ENCODE results near the gene DPEP2NB. TPM values are rescaled to one million over a fixed set of nuclear protein-coding genes. Genes with fewer than 3 reads are reported as not detected.
"Not testable (repeated sequence)": the region's sequence is repeated elsewhere in the genome, so short reads cannot be mapped to it uniquely, and the experiment has no call there.

DPEP2NB gene
- polyA plus RNA-seq, 1 donor: not detected

DNA sequence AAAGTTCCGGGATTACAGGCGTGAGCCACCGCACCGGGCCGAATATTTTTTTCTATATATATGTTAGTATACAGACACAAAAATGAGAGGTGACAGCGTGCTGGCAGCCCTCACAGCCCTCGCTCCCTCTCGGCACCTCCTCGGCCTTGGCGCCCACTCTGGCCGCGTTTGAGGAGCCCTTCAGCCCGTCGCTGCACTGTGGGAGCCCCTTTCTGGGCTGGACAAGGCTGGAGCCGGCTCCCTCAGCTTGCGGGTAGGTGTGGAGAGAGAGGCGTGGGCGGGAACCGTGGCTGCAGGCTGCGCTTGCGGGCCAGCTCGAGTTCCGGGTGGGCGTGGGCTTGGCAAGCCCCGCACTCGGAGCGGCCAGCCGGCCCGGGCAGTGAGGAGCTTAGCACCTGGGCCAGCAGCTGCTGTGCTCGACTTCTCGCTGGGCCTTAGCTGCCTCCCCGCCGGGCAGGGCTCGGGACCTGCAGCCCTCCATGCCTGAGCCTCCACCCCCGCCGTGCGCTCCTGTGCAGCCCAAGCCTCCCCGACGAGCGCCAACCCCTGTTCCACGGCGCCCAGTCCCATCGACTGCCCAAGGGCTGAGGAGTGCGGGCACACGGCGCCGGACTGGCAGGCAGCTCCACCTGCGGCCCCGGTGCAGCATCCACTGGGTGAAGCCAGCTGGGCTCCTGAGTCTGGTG is 33.6 kb downstream of the DPEP2NB start:
- DNase-seq (ENCODE audit: low read depth): no peak

DNA sequence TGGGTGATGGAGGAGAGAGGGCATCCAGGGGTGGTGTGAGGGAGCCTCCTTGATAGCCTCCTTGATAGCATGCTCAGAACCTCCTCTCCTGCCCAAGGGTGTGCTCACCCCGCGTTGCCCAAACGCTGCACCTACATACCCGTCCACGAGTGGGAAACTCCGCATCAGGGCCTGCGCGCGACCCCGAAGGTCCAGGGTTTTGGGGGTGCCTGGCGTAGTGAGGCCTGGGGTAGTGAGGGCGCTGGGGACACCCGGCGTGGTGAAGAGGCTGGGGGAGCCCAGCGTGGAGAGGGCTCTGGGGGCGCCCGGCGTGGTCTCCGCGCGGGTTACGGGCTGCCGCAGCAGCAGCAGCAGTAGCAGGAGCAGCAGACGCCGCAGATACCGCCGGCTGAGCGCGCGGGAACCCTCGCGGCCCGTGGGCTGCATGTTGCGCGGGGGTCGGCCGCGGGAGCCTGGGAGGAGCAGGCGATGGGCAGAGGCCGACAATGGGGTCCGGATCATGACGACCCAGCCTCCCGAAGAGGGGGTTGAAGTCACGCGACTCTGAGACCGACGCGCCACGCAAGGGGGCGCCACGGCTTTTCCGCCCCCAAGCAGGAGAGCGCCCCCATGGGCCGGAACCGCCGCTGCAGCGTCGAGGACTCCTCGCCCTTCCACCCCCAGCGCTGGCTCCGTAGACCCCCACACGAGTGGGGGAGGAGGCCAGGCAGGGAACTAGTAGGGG is 35.6 kb downstream of the DPEP2NB start, which contains the start of gene DPEP3:
Gene DPEP3, minus strand, starts transcription at position 545 of the 724 bp plus-strand sequence. Its CDS starts 119 bp downstream, at position 426.
- DNase-seq (ENCODE audit: low read depth): no peak

DNA sequence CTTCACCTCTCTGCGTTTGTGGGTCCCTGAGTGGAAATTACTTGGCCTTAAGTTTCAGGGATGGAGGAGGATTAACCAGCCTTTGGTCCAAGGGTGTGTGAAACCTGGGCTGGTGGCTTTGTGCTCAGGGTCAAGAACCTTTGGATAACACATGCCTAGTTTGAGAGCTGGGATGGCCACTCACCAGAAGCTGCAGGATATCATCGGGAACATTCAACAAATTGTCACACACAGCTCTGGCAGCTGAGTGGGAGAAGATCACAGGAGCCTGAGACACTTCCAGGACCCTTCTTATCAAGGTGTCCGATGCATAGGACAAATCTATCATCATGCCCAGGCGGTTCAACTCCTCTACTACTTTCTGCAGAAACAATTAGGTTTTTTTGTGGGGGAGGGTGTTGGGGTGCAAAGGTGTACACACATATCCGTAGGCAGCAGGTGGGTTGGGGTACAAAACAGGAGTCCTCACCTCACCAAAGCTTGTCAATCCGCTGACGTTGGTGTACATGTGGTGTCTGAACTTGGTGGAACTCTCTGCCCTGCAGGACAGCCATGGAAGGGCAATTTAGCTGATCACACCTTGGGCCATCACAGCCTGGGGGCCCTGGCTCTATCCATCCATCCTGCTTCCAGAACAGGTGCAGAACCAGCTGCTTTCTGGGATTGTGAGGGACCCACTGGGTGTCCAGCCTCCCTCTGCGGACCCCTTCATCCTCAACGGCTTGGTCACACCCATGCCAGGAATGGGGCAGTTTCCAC is 38.1 kb downstream of the DPEP2NB start:
- DNase-seq (ENCODE audit: low read depth): no peak

GRCh38 chr16:67977005-67977404 is 38.7 kb downstream of the DPEP2NB start:
- no peak for DNase-seq (ENCODE audit: low read depth)

DNA sequence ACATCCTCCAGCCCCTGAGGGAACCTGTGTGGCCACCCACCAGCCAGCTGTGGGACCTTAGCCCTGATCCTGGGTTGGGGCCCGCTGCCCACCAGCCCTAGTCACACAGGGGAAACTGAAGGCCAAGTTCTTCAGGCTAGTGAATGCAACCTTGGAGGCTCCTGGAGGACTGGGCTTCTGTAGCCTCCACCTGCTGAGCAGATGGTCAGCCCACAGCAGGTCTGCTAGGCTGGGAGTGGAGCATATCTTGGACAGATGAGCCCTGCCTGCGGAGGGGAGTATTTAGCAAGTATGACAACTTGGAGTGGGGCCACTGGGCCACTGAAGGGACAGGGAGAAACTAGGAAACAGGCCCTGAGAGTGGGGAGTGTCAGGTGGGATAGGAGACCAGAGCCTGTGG is 39.5 kb downstream of the DPEP2NB start:
- DNase-seq (ENCODE audit: low read depth): no peak

DNA sequence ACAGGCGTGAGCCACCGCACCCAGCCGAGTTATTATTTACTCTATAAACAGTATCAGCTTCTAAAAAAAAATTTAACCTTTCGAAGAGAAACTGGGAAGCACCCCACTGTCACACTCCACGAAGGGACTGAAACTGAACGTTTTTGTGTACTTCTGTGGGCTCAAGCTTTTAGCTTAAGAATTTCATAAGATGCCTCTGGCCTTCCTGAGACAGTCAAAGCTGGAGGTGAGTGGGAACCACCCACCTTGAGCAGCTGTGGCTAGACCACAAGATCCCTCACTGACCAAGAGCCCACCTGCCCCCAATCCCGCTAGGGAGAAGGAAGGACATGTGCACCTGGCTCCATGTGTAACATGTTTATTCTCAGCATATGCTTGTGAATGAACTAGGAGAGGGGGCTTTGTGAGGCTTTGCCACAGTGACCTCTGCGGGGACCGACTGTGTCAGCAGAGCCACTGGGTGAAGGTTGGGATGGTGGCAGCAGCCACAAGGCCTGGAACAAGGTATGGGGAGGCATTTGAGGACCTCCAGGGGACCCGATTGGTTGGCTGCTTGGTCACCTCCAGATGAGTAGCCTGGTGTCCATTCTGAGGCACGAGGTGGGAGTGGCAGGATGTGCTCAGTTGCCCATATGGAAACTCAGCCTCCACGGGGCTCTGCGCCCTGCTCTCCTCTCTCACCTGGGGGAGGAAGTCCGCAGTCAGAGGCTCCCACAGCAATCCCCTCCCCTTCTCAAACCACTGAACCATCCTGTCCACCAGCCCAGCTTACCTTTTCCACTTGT is 40.2 kb downstream of the DPEP2NB start:
- no peak for DNase-seq (ENCODE audit: low read depth)

- DNase-seq (ENCODE audit: low read depth): not testable (repeated sequence)
Observed at GRCh38 chr16:67972285-67972684, 43.4 kb downstream of the DPEP2NB start.

GRCh38 chr16:67971111-67971510 is 44.6 kb downstream of the DPEP2NB start:
- no peak for DNase-seq (ENCODE audit: low read depth)

GRCh38 chr16:67969254-67970039 is 46.3 kb downstream of the DPEP2NB start:
- DNase-seq (ENCODE audit: low read depth): no peak

GRCh38 chr16:67968400-67969253 is 47.1 kb downstream of the DPEP2NB start, which contains the start of gene SLC12A4:
Gene SLC12A4, minus strand, starts transcription at chr16:67968637. Its CDS starts 84 bp downstream, at chr16:67968553.
- peak; percentile 62 for DNase-seq (ENCODE audit: low read depth)

DNA sequence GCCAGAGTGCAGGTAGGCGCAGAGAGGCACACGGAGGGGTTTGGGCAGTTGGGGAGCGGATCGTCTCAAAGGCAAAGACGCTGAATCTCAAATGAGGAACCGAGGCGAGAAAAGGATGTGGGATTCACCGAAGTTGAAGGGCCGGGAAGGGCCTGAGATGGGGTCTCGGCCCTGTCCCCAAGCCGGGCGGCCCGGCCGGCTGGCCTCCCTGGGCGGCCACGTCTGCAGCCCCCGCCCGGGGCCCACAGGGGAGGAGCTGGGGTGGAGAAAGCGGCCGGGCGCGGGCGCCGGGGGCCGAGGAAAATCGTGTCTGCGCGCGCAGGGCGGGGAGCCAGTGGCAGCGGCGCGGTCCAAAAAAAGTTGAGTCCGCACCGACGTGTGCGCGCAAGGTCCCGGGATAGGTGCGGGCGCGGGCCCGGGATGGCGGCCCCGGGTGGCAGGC is 47.7 kb downstream of the DPEP2NB start:
- DNase-seq (ENCODE audit: low read depth): no peak

DNA sequence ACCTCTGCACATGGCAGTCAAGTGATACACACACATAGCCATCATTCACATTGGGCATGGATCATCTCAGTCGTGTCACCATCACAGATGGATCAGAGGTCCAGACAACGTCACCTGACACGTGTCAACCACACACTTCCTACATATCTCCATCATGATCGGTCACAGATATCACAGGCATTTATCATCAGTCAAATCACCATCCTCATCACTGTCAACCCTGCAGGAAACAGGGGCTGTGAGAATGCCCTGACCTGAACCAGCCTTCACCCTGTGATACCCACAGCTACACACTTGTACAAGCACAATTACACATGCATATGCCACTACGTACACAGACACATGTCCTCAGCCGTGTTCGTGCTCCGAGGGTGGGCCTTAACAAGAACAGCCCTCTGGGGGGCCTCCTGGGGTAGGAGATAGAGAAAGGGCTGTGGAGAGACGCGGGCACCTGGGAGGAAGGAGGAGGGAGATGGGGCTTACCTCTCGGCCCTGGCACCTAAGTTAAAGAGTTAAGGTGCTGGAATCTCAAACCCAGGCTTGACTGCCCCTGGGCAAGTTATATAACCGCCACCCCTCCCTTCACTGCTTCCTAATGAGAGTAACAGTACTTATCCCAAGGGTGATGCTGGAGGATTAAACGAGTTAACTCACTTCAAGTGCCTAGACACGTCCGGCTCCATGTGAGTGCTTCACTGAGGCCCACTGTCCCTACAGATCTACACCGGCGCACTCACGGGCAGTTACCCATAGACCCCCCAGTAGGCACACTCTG is 48.3 kb downstream of the DPEP2NB start:
- no peak for DNase-seq (ENCODE audit: low read depth)

GRCh38 chr16:67966549-67967182 is 49.0 kb downstream of the DPEP2NB start:
- DNase-seq (ENCODE audit: low read depth): no peak

GRCh38 chr16:67965668-67966548 is 49.8 kb downstream of the DPEP2NB start:
- no peak for DNase-seq (ENCODE audit: low read depth)

DNA sequence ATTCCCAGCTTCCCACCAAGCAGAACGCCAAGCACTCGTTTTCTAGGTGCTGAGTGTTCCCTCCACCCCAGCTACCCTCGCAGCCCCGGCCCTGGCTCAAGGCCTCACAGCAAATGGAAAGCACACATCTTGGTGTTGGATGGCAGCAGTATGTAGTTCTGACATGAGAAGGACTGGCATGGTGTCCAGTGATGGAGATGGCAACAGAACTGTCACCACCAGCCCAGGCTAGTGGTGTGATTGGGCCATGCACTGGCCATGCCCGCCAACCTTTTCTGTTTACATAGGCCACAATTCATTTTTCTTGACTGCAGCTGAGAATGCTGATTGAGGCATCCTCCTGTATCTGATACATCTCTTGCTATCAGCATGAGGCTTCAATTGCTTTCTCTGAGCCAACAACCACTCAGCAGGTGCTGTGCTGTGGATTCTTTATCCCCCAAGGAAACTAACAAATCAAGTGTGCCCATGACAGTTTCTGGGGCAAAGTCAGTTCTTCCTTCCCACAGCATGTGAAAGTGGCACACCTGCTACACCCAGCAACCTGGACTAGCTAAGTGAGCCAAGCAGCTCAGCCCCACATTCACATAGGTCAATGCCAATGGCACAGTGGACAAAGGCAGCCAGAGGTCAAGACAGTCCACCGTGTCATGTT is 51.1 kb downstream of the DPEP2NB start:
- DNase-seq (ENCODE audit: low read depth): no peak

GRCh38 chr16:67963662-67964321 is 51.9 kb downstream of the DPEP2NB start:
- no peak for DNase-seq (ENCODE audit: low read depth)

Measured in forelimb muscle (tissue), 1 donor.